ENCODE data around the gene PAQR4.
A peak's percentile ranks its signal among the peaks of the same experiment; 100 is the strongest.
"Not testable (repeated sequence)": the region's sequence is repeated elsewhere in the genome, so short reads cannot be mapped to it uniquely, and the experiment has no call there.

Gene PAQR4

DNA sequence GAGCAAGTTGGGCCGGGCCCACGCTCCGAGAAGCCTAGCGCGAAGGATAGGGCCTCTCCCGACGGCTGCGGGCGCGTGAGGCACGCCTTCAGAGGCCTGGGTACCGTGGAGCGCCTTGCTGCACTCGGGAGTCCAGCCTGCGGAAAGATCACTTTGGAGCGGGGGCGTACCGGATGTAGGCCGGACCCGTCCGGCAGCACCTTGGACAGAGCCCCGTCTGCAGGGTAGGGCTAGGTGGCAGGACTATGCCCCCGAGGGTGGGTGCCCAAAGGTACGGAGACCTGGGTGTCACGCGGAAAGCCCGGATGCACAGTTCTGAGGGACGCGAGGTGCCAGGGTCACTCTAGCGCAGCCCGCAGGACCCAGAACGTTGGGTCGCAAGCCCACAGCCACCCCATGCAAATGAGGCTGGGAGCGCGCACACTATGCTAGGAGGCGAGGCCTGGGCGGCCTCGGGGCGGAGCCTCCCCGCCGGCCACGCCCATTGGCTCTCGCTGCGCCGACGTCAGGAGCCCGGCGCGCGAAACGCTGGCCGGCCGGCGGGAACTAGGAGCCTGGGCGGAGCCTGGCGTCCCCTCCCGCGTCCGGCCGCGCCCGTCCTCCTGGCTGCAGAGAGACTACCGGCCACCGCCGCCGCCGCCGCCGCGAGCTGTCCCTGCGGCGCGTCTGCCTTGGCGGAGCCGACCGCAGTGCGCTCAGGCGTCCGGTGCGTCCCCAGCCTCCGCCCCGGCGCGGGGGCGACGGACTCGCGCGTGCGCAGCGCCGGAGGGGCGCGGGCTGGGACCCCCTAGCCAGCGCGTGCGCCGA lies at the start of gene PAQR4:
Gene PAQR4, plus strand, starts transcription at position 611 of the 807 bp plus-strand sequence. CDS start 327 bp downstream, outside the sequence.
- DNase-seq, result peak; percentile 84

DNA sequence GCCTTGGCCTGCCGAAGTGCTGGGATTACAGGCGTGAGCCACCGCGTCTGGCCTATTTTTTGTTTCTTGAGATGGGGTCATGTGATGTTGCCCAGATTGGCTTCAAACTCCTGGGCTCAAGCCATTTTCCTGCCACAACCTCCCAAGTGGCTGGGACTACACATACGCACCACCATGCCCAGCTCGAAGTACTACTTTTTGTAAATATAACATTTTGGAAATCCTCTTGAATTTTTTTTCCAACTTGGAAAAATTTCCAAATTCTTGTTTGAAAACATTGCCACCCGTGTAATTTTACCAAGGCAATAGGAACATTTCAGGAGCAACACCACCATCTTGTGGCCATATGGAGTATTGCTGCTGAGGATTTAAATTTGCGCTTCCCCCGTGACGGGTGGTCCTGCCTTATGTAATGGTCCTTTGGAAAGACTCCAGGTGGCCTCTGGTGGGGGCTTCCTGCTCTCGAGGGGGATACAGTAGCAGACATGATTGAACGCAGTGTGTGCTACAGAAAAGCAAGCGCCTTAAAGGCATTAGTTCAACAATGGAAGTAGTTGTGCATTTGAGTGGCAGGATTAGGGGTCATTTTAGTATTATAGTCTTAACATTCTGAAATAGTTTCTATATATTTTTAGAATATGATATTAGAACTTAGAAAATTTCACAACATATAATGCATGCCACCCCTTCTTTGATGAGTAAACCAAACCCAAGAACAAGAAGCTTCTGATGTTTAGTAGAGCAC lies 49.5 kb upstream of the PAQR4 start:
- DNase-seq, result peak; percentile 77

DNA sequence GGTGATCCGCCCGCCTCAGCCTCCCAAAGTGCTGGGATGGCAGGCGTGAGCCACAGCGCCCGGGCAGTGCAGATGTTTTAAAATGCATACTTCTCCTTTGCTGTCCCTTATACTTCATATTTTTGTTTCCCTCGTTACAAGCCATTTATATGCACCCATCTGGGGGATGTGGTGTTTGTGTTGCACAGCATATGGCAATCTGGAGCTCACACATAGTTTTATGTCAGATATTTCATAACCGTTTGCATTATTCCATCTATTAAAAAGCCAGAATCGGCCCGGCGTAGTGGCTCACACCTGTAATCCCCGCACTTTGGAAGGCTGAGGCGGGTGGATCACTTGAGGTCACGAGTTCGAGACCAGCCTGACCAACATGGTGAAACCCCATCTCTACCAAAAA lies 45.7 kb upstream of the PAQR4 start:
- DNase-seq, result no peak

GRCh38 chr16:2924901-2925755 lies 44.0 kb upstream of the PAQR4 start:
- no peak for DNase-seq

DNA sequence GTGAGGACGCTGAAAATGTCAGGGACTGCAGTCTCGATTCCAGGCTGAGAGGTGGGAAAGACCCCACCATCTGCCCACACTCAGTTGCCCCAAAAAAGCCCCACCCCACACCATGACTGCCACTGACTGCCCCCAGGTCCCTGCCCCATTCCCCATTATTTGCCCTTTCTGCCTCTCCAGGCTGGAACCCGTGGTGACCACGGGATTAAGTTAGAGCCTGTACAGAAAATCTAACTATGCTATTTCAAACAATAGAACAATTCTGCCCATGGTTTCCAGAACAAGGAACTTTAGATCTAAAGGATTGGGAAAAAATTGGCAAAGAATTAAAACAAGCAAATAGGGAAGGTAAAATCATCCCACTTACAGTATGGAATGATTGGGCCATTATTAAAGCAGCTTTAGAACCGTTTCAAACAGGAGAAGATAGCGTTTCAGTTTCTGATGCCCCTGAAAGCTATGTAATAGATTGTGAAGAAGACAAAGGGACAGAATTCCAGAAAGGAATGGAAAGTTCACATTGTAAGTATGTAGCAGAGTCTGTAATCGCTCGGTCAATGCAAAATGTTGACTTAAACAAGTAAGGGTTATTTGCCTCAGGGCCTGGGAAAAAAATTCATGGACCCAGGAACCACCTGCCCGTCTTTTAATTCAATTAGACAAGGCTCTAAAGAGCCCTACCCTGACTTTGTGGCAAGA lies 43.0 kb upstream of the PAQR4 start:
- no peak for DNase-seq

- DNase-seq, result no peak
These were observed 42.5 kb upstream of the PAQR4 start for GRCh38 chr16:2926650-2926999.

DNA sequence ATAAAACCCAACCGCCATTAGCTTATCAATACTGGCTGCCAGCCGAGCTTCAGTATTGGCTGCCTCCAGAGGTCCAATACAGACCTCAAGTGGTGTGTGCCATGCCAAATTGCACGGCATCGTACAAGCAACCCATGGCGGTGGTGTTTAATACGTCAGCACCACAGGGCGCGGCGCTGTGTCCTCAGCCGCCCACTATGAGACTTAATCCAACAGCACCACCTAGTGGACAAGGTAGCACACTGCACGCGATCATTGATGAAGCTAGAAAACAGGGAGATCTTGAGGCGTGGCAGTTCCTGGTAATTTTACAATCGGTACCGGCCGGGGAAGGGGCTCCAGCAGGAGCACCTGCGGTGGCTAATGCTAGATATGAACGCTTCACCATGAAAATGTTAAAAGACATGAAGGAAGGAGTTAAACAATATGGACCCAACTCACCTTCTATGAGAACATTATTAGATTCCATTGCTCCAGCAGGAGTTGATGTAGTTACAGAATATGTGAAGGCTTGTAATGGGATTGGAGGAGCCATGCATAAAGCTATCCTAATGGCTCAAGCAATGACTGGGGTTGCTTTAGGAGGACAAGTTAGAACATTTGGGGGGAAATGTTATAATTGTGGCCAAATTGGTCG lies 42.0 kb upstream of the PAQR4 start:
- peak; percentile 91 for DNase-seq

DNA sequence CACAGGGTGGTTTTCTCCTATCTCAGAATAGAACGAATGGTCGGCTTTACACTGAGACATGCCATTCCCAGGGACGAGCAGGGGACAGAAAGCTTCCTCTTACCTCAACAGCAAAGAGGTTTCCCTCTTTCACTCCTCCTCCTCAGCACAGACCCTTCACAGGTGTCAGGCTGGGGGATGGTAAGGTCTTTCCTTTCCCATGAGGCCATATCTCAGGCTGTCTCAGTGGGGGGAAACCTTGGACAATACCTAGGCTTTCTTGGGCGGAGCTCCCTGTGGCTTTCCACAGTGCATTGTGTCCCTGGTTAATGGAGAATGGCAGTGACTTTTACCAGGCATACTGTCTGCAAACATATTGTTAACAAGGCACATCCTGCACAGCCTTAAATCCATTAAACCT lies 41.0 kb upstream of the PAQR4 start:
- not testable (repeated sequence) for DNase-seq

- no peak for DNase-seq
These were observed 40.4 kb upstream of the PAQR4 start for GRCh38 chr16:2928796-2929195.

DNA sequence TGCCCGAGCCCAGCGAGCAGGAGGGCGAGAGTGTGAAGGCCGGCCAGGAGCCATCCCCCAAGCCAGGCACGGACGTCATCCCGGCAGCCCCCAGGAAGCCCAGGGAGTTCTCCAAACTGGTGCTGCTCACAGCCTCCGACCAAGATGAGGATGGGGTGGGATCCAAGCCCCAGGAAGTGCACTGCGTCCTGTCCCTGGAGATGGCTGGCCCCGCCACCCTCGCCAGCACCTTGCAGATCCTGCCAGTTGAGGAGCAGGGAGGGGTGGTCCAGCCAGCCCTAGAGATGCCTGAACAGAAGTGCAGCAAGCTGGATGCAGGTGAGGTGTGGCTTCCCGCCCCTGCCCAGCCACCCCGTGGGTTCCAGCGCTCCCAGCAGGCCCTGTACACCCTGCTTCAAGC lies 39.5 kb upstream of the PAQR4 start:
- DNase-seq, result no peak

- no peak for DNase-seq
These were observed 38.9 kb upstream of the PAQR4 start for GRCh38 chr16:2930236-2930635.

- not testable (repeated sequence) for DNase-seq
These were observed 37.8 kb upstream of the PAQR4 start for GRCh38 chr16:2931231-2931914.

- DNase-seq, result no peak
These were observed 36.0 kb upstream of the PAQR4 start for GRCh38 chr16:2933136-2933535.

GRCh38 chr16:2933701-2934100 lies 35.4 kb upstream of the PAQR4 start:
- DNase-seq, result no peak

- no peak for DNase-seq
These were observed 34.7 kb upstream of the PAQR4 start for GRCh38 chr16:2934450-2934849.

GRCh38 chr16:2936436-2937011 lies 32.6 kb upstream of the PAQR4 start:
- DNase-seq, result no peak

GRCh38 chr16:2937170-2937569 lies 32.0 kb upstream of the PAQR4 start:
- DNase-seq, result no peak

- no peak for DNase-seq
These were observed 30.9 kb upstream of the PAQR4 start for GRCh38 chr16:2938206-2938605.

GRCh38 chr16:2939968-2940367 lies 29.2 kb upstream of the PAQR4 start:
- DNase-seq, result no peak

DNA sequence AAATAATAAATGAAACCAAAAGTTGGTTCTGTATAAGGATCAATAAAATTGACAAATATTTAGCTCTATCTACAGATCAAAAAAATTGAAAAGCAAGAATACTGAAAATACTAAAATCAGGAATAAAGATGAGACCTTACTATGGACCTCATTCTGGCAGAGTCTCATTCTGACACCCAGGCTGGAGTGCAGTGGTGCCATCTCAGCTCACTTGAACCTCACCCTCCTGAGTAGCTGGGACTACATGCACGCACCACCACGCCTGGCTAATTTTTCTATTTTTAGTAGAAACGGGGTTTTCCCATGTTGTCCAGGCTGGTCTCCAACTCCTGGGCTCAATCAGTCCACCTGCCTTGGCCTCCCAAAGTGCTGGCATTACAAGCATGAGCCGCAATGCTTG lies 27.1 kb upstream of the PAQR4 start:
- DNase-seq, result no peak

- DNase-seq, result not testable (repeated sequence)
These were observed 25.4 kb upstream of the PAQR4 start for GRCh38 chr16:2943716-2944115.

All from CD4-positive, alpha-beta T cell treated with Interleukin-10 for 1 hour (primary cell).